ENCODE measurements around the gene EHD2.
"Not testable (repeated sequence)": the region's sequence is repeated elsewhere in the genome, so short reads cannot be mapped to it uniquely, and the experiment has no call there.

Gene EHD2

DNA sequence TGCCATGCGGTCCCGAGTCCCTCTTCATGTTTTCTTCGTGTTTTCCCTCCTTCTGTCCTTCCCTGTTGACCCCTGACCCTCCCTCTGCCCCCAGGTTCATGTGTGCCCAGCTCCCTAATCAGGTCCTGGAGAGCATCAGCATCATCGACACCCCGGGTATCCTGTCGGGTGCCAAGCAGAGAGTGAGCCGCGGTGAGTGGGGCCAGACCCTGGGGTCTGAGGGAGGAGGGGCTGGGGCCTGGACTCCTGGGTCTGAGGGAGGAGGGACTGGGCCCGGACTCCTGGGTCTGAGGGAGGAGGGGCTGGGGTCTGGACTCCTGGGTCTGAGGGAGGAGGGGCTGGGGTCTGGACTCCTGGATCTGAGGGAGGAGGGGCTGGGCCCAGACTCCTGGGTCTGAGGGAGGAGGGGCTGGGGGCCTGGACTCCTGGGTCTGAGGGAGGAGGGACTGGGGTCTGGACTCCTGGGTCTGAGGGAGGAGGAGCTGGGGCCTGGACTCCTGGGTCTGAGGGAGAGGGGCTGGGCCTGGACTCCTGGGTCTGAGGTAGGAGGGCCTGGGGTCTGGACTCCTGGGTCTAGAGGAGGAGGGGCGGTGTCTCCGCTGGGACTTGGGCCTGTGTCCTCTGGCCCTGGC is 5.3 kb downstream of the EHD2 start:
- not testable (repeated sequence) for DNase-seq

- DNase-seq = no peak
Observed at GRCh38 chr19:47719047-47719859, 6.0 kb downstream of the EHD2 start.

- no peak for DNase-seq
Observed at GRCh38 chr19:47720669-47721422, 7.6 kb downstream of the EHD2 start.

- no peak for DNase-seq
Observed at GRCh38 chr19:47723581-47723940, 10.3 kb downstream of the EHD2 start.

DNA sequence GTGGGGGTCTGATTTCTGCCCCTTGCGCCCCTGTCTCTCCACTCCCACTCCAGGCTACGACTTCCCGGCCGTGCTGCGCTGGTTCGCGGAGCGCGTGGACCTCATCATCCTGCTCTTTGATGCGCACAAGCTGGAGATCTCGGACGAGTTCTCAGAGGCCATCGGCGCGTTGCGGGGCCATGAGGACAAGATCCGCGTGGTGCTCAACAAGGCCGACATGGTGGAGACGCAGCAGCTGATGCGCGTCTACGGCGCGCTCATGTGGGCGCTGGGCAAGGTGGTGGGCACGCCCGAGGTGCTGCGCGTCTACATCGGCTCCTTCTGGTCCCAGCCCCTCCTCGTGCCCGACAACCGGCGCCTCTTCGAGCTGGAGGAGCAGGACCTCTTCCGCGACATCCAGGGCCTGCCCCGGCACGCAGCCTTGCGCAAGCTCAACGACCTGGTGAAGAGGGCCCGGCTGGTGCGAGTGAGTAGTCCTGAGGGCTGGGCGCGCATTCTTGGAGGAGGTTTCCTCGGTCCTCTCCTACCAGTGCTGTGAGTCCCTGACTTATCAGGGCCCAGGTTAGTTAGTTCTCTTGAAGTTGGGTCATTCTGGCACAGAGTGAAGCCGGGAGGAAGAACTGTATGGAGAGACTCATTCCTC is 12.7 kb downstream of the EHD2 start:
- DNase-seq = no peak

DNA sequence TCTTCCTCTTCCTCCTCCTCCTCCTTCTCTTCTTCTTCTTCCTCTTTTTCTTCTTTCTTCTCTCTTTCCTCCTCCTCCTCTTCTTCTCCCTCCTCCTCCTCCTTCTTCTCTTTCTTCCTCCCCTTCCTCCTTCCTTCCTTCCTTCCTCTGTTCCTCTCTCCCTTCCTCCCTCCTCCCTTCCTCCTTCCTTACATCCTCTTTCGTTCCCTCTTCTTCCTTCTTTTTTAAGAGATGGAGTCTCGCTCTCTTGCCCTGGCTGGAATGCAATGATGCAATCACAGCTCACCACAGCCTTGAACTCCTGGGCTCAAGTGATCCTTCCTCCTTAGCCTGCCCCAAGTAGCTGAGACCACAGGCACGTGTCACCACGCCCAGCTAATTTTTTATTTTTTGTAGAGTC is 13.2 kb downstream of the EHD2 start:
- DNase-seq = no peak

- not testable (repeated sequence) for DNase-seq
Observed at GRCh38 chr19:47728295-47728694, 15.1 kb downstream of the EHD2 start.

GRCh38 chr19:47729468-47729798 is 16.2 kb downstream of the EHD2 start:
- no peak for DNase-seq

GRCh38 chr19:47729799-47730520 is 16.7 kb downstream of the EHD2 start:
- peak in 1 of 4 experiments; percentile 10 for DNase-seq

DNA sequence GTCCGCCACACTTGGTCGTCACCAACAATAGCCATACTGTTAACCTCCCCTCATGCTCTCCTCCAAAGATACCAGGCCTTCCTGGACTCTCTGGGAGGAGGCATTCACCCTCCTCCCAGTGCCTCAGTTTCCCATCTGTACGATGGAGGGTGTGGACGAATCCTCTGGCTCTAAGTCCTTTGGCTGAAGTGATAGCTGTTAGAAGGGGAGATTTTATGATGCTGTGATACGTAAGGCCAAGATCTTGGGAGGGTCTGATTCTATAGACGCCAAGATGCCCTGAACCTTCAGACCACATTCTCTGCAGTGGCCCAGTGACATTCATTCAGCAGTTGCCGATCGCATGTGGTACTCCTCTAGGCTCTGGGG is 17.3 kb downstream of the EHD2 start:
- no peak for DNase-seq

- DNase-seq = no peak
Observed at GRCh38 chr19:47730910-47731309, 17.7 kb downstream of the EHD2 start.

DNA sequence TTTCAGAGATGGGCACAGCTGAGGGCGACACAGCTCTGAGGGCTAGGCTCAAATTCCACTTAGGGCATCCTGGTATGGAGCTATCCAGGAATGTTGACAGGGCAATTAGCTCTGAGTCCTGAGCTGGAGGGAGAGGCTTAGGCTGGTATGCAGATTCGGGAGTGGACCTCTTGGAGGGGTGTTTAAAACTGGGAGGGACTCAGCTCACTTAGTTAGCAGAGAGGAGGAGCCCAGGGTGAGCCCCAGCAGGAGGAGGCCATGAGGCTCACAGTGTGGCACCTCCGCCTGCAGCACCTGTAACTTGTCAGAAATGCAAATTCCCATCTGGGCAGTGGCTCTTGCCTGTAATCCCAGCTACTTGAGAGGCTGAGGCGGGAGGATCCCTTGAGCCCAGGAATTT is 21.9 kb downstream of the EHD2 start:
- DNase-seq = no peak

DNA sequence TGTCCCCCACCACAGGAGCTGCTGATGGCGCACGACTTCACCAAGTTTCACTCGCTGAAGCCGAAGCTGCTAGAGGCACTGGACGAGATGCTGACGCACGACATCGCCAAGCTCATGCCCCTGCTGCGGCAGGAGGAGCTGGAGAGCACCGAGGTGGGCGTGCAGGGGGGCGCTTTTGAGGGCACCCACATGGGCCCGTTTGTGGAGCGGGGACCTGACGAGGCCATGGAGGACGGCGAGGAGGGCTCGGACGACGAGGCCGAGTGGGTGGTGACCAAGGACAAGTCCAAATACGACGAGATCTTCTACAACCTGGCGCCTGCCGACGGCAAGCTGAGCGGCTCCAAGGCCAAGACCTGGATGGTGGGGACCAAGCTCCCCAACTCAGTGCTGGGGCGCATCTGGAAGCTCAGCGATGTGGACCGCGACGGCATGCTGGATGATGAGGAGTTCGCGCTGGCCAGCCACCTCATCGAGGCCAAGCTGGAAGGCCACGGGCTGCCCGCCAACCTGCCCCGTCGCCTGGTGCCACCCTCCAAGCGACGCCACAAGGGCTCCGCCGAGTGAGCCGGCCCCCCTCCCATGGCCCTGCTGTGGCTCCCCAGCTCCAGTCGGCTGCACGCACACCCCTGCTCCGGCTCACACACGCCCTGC is 27.8 kb downstream of the EHD2 start:
- no peak for DNase-seq

DNA sequence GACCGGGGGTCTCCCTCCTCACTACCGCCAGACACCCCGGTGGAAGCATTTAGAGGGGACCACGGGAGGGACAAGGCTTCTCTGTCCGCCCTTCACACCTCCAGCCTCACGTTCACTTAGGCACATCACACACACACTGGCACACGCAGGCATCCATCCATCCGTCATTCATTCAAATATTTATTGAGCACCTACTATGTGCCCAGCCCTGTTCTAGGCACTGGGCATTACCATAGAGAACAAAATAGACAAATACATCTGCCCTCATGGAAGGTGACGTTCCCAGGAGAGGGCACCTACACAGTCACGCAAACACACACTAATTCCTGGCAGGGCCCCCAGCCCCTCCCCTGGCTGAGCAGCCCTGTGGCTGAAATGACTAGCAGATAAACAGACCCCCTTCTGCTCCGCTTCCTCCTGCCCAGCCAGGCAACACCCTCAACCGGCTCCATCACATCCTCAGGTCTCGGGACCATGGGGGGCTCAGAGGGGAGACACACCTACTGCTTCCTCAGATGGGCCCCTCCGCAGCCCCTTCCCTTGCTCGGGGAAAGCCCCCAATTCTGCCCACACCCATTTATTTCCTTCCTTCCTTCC is 28.4 kb downstream of the EHD2 start:
- DNase-seq = no peak

DNA sequence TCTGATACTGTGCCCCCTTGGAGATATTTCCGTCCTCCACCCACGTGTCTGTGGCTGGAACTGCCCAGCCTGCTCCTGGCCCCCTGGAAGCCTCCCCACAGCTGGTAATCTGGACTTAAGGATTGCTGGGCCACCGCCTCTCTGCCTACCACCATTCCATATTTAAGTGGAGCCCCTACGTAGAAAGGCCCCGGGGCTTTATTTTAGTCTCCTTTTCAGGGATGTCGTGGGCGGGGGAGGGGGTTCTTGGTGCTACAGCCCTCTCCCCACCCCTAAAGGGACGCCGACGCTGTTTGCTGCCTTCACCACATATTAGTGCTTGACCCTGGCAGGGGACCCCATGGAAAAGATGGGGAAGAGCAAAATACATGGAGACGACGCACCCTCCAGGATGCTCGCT is 29.4 kb downstream of the EHD2 start:
- DNase-seq = no peak

GRCh38 chr19:47745010-47745901 is 32.0 kb downstream of the EHD2 start, which contains the start of gene NOP53:
NOP53 (plus strand) TSS chr19:47745546; CDS start chr19:47745560, 14 bp downstream.
- DNase-seq = peak; percentile 86 to 94 (median 92)

DNA sequence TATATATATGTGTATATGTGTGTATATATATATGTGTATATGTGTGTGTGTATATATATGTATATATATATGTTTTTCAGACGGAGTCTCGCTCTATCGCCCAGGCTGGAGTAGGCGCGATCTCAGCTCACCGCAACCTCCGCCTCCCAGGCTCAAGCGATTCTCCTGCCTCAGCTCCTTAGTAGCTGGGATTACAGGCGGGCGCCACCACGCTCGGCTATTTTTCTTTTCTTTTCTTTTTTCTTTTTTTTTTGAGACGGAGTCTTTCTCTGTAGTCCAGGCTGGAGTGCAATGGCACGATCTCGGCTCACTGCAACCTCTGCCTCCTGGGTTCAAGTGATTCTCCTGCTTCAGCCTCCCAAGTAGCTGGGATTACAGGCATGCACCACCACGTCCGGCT is 32.9 kb downstream of the EHD2 start:
- not testable (repeated sequence) for DNase-seq

DNA sequence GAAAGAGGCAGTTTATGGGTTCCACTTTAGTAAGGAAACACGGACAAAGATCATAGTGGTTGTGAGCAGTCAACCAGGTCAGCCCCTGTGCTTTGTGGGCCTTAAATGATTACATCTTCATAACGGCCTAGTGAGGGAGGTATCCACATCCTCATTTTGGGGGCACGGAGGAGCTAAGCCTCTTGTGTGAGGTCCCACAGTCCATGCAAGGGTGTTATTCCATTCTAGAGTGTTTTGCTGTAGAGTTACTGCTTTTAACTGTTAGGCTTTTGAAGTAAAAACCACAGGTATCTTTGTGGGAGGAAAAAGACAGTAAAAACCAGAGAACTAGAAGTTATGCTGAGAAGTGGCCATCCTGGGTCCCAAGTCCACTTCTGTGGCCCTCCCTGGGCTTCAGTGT is 36.1 kb downstream of the EHD2 start:
- DNase-seq = no peak

DNA sequence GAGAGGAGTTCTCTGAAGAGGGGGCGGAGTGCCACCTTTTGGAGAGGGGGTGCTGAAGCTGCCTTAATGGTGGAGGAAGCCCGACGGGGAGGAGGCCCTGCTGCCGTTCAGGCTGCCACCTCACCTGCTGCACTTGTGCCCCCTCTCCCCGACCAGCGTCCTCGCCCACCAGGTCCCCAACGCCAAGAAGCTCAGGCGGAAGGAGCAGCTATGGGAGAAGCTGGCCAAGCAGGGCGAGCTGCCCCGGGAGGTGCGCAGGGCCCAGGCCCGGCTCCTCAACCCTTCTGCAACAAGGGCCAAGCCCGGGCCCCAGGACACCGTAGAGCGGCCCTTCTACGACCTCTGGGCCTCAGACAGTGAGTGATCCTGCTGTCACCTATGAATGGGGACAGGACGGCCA is 37.5 kb downstream of the EHD2 start:
- no peak for DNase-seq

GRCh38 chr19:47752440-47753211 is 39.4 kb downstream of the EHD2 start:
- DNase-seq = no peak
